PFSK-1 (cell line): ENCODE results near the gene ERICH6B. TPM values are rescaled to one million over a fixed set of nuclear protein-coding genes. Genes with fewer than 3 reads are reported as not detected.

Experiments used
- FOXP2 ChIP-seq: optimal IDR thresholded peaks from 2 replicates; pipeline ENCODE3; 2011; ENCODE audit warnings: borderline replicate concordance, control low read depth, inconsistent platforms; ENCODE audit not compliant: insufficient read depth; ENCODE audit errors: extremely low read length, extremely low read depth
- POLR2AphosphoS5 ChIP-seq: IDR thresholded peaks from 2 replicates; pipeline ENCODE4 v1.6.1; 2012; ENCODE audit warnings: low read depth, mild to moderate bottlenecking, control low read depth, low read length, moderate library complexity
- REST ChIP-seq, 2 experiments: IDR thresholded peaks; 2 replicates each; pipeline versions ENCODE4 v1.6.1 to v1.8.0; 2011 to 2012; ENCODE audit warnings: low read depth in 2 of 2, low read length in 2 of 2, control low read depth in 1 of 2, inconsistent platforms in 1 of 2, mild to moderate bottlenecking in 1 of 2, moderate library complexity in 1 of 2; ENCODE audit not compliant: insufficient read depth in 1 of 2
- SIN3A ChIP-seq: IDR thresholded peaks from 2 replicates; pipeline ENCODE4 v1.6.1; 2012; ENCODE audit warnings: mild to moderate bottlenecking, low read length, moderate library complexity, borderline replicate concordance; ENCODE audit not compliant: insufficient read depth
- TAF1 ChIP-seq: IDR thresholded peaks from 2 replicates; pipeline ENCODE4 v1.6.1; 2012; ENCODE audit warnings: low read length, control low read depth, borderline replicate concordance; ENCODE audit not compliant: insufficient read depth
- polyA plus RNA-seq: library from polyadenylated mRNA; unstranded; fragments of >200 nt; gene quantifications from one replicate; pipeline ENCODE4 v1.2.1, GENCODE V29; 2012; ENCODE audit warnings: low read depth, missing spikeins; ENCODE audit not compliant: insufficient read length

ERICH6B gene
- 1.0 TPM for polyA plus RNA-seq

GRCh38 chr13:45615501-45616101 lies at the start of gene ERICH6B:
TSS of gene ERICH6B (minus strand) at chr13:45615739. CDS start at chr13:45597005, 18,734 bp downstream.
- no peak for TF ChIP-seq TAF1
- no peak for TF ChIP-seq SIN3A
- no peak for TF ChIP-seq POLR2AphosphoS5
- no peak for TF ChIP-seq REST (IDR thresholded peaks at IDR 0.05; ENCODE audit: insufficient read depth in 1 of 2, low read depth in 2 of 2, low read length in 2 of 2)
- TF ChIP-seq FOXP2 = no peak

GRCh38 chr13:45662162-45662561 lies 46.6 kb upstream of the ERICH6B start:
- TF ChIP-seq FOXP2 (no peak), TAF1 (no peak), REST (IDR thresholded peaks at IDR 0.05; ENCODE audit: insufficient read depth in 1 of 2, low read depth in 2 of 2, low read length in 2 of 2) (no peak), SIN3A (no peak), POLR2AphosphoS5 (no peak)

GRCh38 chr13:45659536-45659935 lies 44.0 kb upstream of the ERICH6B start:
- TF ChIP-seq POLR2AphosphoS5 = no peak
- no peak for TF ChIP-seq SIN3A
- TF ChIP-seq FOXP2 = no peak
- no peak for TF ChIP-seq REST (IDR thresholded peaks at IDR 0.05; ENCODE audit: insufficient read depth in 1 of 2, low read depth in 2 of 2, low read length in 2 of 2)
- TF ChIP-seq TAF1 = no peak

GRCh38 chr13:45658586-45659235 lies 43.2 kb upstream of the ERICH6B start:
- TF ChIP-seq POLR2AphosphoS5 = no peak
- no peak for TF ChIP-seq REST (IDR thresholded peaks at IDR 0.05; ENCODE audit: insufficient read depth in 1 of 2, low read depth in 2 of 2, low read length in 2 of 2)
- TF ChIP-seq TAF1 = no peak
- no peak for TF ChIP-seq FOXP2
- TF ChIP-seq SIN3A = no peak
